ENCODE results near the gene OR2AG2.

OR2AG2 gene

GRCh38 chr11:6736495-6737121 lies 35.2 kb downstream of the OR2AG2 start:
- Histone ChIP-seq H3K4me3 (ENCODE audit: low read length) (no peak overlapping the region), H4K8ac (ENCODE audit: low read depth, low read length) (no peak overlapping the region), H3K27ac (ENCODE audit: low read depth, low read length) (no peak overlapping the region), H3K4ac (ENCODE audit: low read depth, low read length) (no peak overlapping the region), H3K18ac (ENCODE audit: low read length) (no peak overlapping the region), H3K9ac (ENCODE audit: low read length) (no peak overlapping the region), H3K23ac (ENCODE audit: low read length) (no peak overlapping the region), H2AK5ac (ENCODE audit: low read length) (no peak overlapping the region), H3K36me3 (ENCODE audit: control insufficient read depth, insufficient read depth, low read length) (no peaks in the 10 kb centered on the region), H4K5ac (ENCODE audit: low read length) (no peak overlapping the region), H3K27me3 (ENCODE audit: insufficient read depth, low read length, poor library complexity) (no peaks in the 10 kb centered on the region), H2BK15ac (replicated peaks; ENCODE audit: low read depth) (no peak overlapping the region), H3K4me1 (ENCODE audit: control insufficient read depth, low read depth, low read length) (no peaks in the 10 kb centered on the region), H3K79me2 (ENCODE audit: control insufficient read depth, insufficient read depth, low read length) (no peaks in the 10 kb centered on the region), H3K4me2 (ENCODE audit: low read length) (no peak overlapping the region), H3K79me1 (ENCODE audit: low read length) (no peaks in the 10 kb centered on the region), H2BK120ac (ENCODE audit: low read depth, low read length) (no peak overlapping the region), H2BK5ac (ENCODE audit: low read length) (no peak overlapping the region), H3K56ac (ENCODE audit: low read length) (no peak overlapping the region)
- no peak for DNase-seq
- no CpG with 5 or more reads among the region's 3 CpGs for WGBS (ENCODE audit: extremely low coverage, insufficient coverage, low lambda C conversion rate)

- WGBS (ENCODE audit: extremely low coverage, insufficient coverage, low lambda C conversion rate): no CpG with 5 or more reads among the region's 3 CpGs
- Histone ChIP-seq H3K4me1 (ENCODE audit: control insufficient read depth, low read depth, low read length) (no peaks in the 10 kb centered on the region), H4K8ac (ENCODE audit: low read depth, low read length) (no peak overlapping the region), H3K27ac (ENCODE audit: low read depth, low read length) (no peak overlapping the region), H3K36me3 (ENCODE audit: control insufficient read depth, insufficient read depth, low read length) (no peaks in the 10 kb centered on the region), H4K5ac (ENCODE audit: low read length) (no peak overlapping the region), H2AK5ac (ENCODE audit: low read length) (no peak overlapping the region), H3K4me2 (ENCODE audit: low read length) (no peak overlapping the region), H2BK15ac (replicated peaks; ENCODE audit: low read depth) (no peak overlapping the region), H3K79me2 (ENCODE audit: control insufficient read depth, insufficient read depth, low read length) (no peaks in the 10 kb centered on the region), H3K4me3 (ENCODE audit: low read length) (no peak overlapping the region), H3K9ac (ENCODE audit: low read length) (no peak overlapping the region), H3K27me3 (ENCODE audit: insufficient read depth, low read length, poor library complexity) (no peaks in the 10 kb centered on the region), H2BK120ac (ENCODE audit: low read depth, low read length) (no peak overlapping the region), H3K18ac (ENCODE audit: low read length) (no peak overlapping the region), H3K23ac (ENCODE audit: low read length) (no peak overlapping the region), H3K4ac (ENCODE audit: low read depth, low read length) (no peak overlapping the region), H2BK5ac (ENCODE audit: low read length) (no peak overlapping the region), H3K56ac (ENCODE audit: low read length) (no peak overlapping the region), H3K79me1 (ENCODE audit: low read length) (no peaks in the 10 kb centered on the region)
- no peak for DNase-seq
These were observed 36.5 kb downstream of the OR2AG2 start for GRCh38 chr11:6735306-6735705.

- H3K79me2 ChIP-seq (ENCODE audit: control insufficient read depth, insufficient read depth, low read length): no peaks in the 10 kb centered on the region
- H3K36me3 ChIP-seq (ENCODE audit: control insufficient read depth, insufficient read depth, low read length): no peaks in the 10 kb centered on the region
- no peak for DNase-seq
- no CpG with 5 or more reads among the region's 3 CpGs for WGBS (ENCODE audit: extremely low coverage, insufficient coverage, low lambda C conversion rate)
- no peaks in the 10 kb centered on the region for H3K4me1 ChIP-seq (ENCODE audit: control insufficient read depth, low read depth, low read length)
- no peak overlapping the region for H3K4ac ChIP-seq (ENCODE audit: low read depth, low read length)
- H3K27ac ChIP-seq (ENCODE audit: low read depth, low read length): no peak overlapping the region
- H3K18ac ChIP-seq (ENCODE audit: low read length): no peak overlapping the region
- no peak overlapping the region for H3K23ac ChIP-seq (ENCODE audit: low read length)
- H3K9ac ChIP-seq (ENCODE audit: low read length): no peak overlapping the region
- no peak overlapping the region for H4K5ac ChIP-seq (ENCODE audit: low read length)
- H2AK5ac ChIP-seq (ENCODE audit: low read length): no peak overlapping the region
- H4K8ac ChIP-seq (ENCODE audit: low read depth, low read length): no peak overlapping the region
- no peak overlapping the region for H3K56ac ChIP-seq (ENCODE audit: low read length)
- no peak overlapping the region for H3K4me2 ChIP-seq (ENCODE audit: low read length)
- H3K79me1 ChIP-seq (ENCODE audit: low read length): no peaks in the 10 kb centered on the region
- no peak overlapping the region for H2BK5ac ChIP-seq (ENCODE audit: low read length)
- no peak overlapping the region for H2BK15ac ChIP-seq (replicated peaks; ENCODE audit: low read depth)
- no peak overlapping the region for H3K4me3 ChIP-seq (ENCODE audit: low read length)
- no peaks in the 10 kb centered on the region for H3K27me3 ChIP-seq (ENCODE audit: insufficient read depth, low read length, poor library complexity)
- H2BK120ac ChIP-seq (ENCODE audit: low read depth, low read length): no peak overlapping the region
These were observed 37.2 kb downstream of the OR2AG2 start for GRCh38 chr11:6734616-6735015.

- Histone ChIP-seq H3K27ac (ENCODE audit: low read depth, low read length) (no peak overlapping the region), H3K4ac (ENCODE audit: low read depth, low read length) (no peak overlapping the region), H3K56ac (ENCODE audit: low read length) (no peak overlapping the region), H3K27me3 (ENCODE audit: insufficient read depth, low read length, poor library complexity) (no peaks in the 10 kb centered on the region), H2AK5ac (ENCODE audit: low read length) (no peak overlapping the region), H2BK120ac (ENCODE audit: low read depth, low read length) (no peak overlapping the region), H3K4me1 (ENCODE audit: control insufficient read depth, low read depth, low read length) (no peaks in the 10 kb centered on the region), H3K4me3 (ENCODE audit: low read length) (no peak overlapping the region), H3K18ac (ENCODE audit: low read length) (no peak overlapping the region), H3K36me3 (ENCODE audit: control insufficient read depth, insufficient read depth, low read length) (no peaks in the 10 kb centered on the region), H3K23ac (ENCODE audit: low read length) (no peak overlapping the region), H2BK5ac (ENCODE audit: low read length) (no peak overlapping the region), H3K4me2 (ENCODE audit: low read length) (no peak overlapping the region), H3K79me2 (ENCODE audit: control insufficient read depth, insufficient read depth, low read length) (no peaks in the 10 kb centered on the region), H3K9ac (ENCODE audit: low read length) (no peak overlapping the region), H4K5ac (ENCODE audit: low read length) (no peak overlapping the region), H4K8ac (ENCODE audit: low read depth, low read length) (no peak overlapping the region), H3K79me1 (ENCODE audit: low read length) (no peaks in the 10 kb centered on the region), H2BK15ac (replicated peaks; ENCODE audit: low read depth) (no peak overlapping the region)
- no peak for DNase-seq
- no CpG with 5 or more reads among the region's 3 CpGs for WGBS (ENCODE audit: extremely low coverage, insufficient coverage, low lambda C conversion rate)
These were observed 38.2 kb downstream of the OR2AG2 start for GRCh38 chr11:6733326-6734275.

GRCh38 chr11:6727971-6728760 lies 43.6 kb downstream of the OR2AG2 start:
- H3K4me1 ChIP-seq (ENCODE audit: control insufficient read depth, low read depth, low read length): no peaks in the 10 kb centered on the region
- H3K9ac ChIP-seq (ENCODE audit: low read length): no peak overlapping the region
- H3K56ac ChIP-seq (ENCODE audit: low read length): no peak overlapping the region
- H4K5ac ChIP-seq (ENCODE audit: low read length): no peak overlapping the region
- no peak overlapping the region for H3K4me3 ChIP-seq (ENCODE audit: low read length)
- no peak overlapping the region for H2BK5ac ChIP-seq (ENCODE audit: low read length)
- no peak overlapping the region for H2AK5ac ChIP-seq (ENCODE audit: low read length)
- DNase-seq: no peak
- no peak overlapping the region for H3K18ac ChIP-seq (ENCODE audit: low read length)
- H4K8ac ChIP-seq (ENCODE audit: low read depth, low read length): no peak overlapping the region
- H3K27me3 ChIP-seq (ENCODE audit: insufficient read depth, low read length, poor library complexity): no peaks in the 10 kb centered on the region
- WGBS (ENCODE audit: extremely low coverage, insufficient coverage, low lambda C conversion rate): 100% methylated on average over 2 of the region's 6 CpGs
- no peak overlapping the region for H3K4me2 ChIP-seq (ENCODE audit: low read length)
- no peak overlapping the region for H3K27ac ChIP-seq (ENCODE audit: low read depth, low read length)
- H3K23ac ChIP-seq (ENCODE audit: low read length): no peak overlapping the region
- no peak overlapping the region for H2BK120ac ChIP-seq (ENCODE audit: low read depth, low read length)
- no peaks in the 10 kb centered on the region for H3K79me1 ChIP-seq (ENCODE audit: low read length)
- no peaks in the 10 kb centered on the region for H3K79me2 ChIP-seq (ENCODE audit: control insufficient read depth, insufficient read depth, low read length)
- no peaks in the 10 kb centered on the region for H3K36me3 ChIP-seq (ENCODE audit: control insufficient read depth, insufficient read depth, low read length)
- no peak overlapping the region for H2BK15ac ChIP-seq (replicated peaks; ENCODE audit: low read depth)
- no peak overlapping the region for H3K4ac ChIP-seq (ENCODE audit: low read depth, low read length)

Measured in mesendoderm (in vitro differentiated cells).